Measurements from ENCODE around the gene MYO16.

Gene MYO16

GRCh38 chr13:108667205-108667604 lies 37.8 kb downstream of the MYO16 start:
- DNase-seq: no peak

GRCh38 chr13:108669381-108669780 lies 40.0 kb downstream of the MYO16 start:
- DNase-seq: no peak

- DNase-seq: no peak
Measured at GRCh38 chr13:108674346-108674745, 44.9 kb downstream of the MYO16 start.

- no peak for DNase-seq
Measured at GRCh38 chr13:108674771-108675170, 45.4 kb downstream of the MYO16 start.

GRCh38 chr13:108676620-108677019 lies 47.2 kb downstream of the MYO16 start:
- DNase-seq: no peak

GRCh38 chr13:108677806-108678205 lies 48.4 kb downstream of the MYO16 start:
- no peak for DNase-seq

- no peak for DNase-seq
Measured at GRCh38 chr13:108680011-108680410, 50.6 kb downstream of the MYO16 start.

GRCh38 chr13:108681986-108682575 lies 52.7 kb downstream of the MYO16 start:
- no peak for DNase-seq

GRCh38 chr13:108682714-108683113 lies 53.3 kb downstream of the MYO16 start:
- no peak for DNase-seq

- no peak for DNase-seq
Measured at GRCh38 chr13:108686027-108686426, 56.6 kb downstream of the MYO16 start.

- DNase-seq: no peak
Measured at GRCh38 chr13:108690726-108691125, 61.3 kb downstream of the MYO16 start.

- DNase-seq: no peak
Measured at GRCh38 chr13:108700422-108701170, 71.2 kb downstream of the MYO16 start.

GRCh38 chr13:108702171-108702570 lies 72.8 kb downstream of the MYO16 start:
- no peak for DNase-seq

- DNase-seq: no peak
Measured at GRCh38 chr13:108705031-108705430, 75.6 kb downstream of the MYO16 start.

GRCh38 chr13:108707584-108707983 lies 78.2 kb downstream of the MYO16 start:
- no peak for DNase-seq

GRCh38 chr13:108708921-108709320 lies 79.5 kb downstream of the MYO16 start:
- DNase-seq: no peak

GRCh38 chr13:108711386-108711785 lies 82.0 kb downstream of the MYO16 start:
- no peak for DNase-seq

- no peak for DNase-seq
Measured at GRCh38 chr13:108725471-108725870, 96.1 kb downstream of the MYO16 start.

GRCh38 chr13:108728370-108728769 lies 99.0 kb downstream of the MYO16 start:
- DNase-seq: no peak

- no peak for DNase-seq
Measured at GRCh38 chr13:108733022-108733560, 103.7 kb downstream of the MYO16 start.

GRCh38 chr13:108734676-108735075 lies 105.3 kb downstream of the MYO16 start:
- no peak for DNase-seq

- no peak for DNase-seq
Measured at GRCh38 chr13:108741930-108742329, 112.5 kb downstream of the MYO16 start.

- DNase-seq: no peak
Measured at GRCh38 chr13:108742701-108743451, 113.5 kb downstream of the MYO16 start.

- DNase-seq: no peak
Measured at GRCh38 chr13:108743522-108743921, 114.1 kb downstream of the MYO16 start.
